Stimulated activated CD4-positive, alpha-beta T cell treated with anti-CD3 and anti-CD28 coated beads, Interleukin-1b, Interleukin-23, amount 100 ng/mL, for 4 hours (primary cell): Measurements from ENCODE around the gene CFAP43.
"Not testable (repeated sequence)": the region's sequence is repeated elsewhere in the genome, so short reads cannot be mapped to it uniquely, and the experiment has no call there.

Source experiments
- DNase-seq, 2 donors: peaks; one replicate each; pipeline ENCODE4 v3.0.0-alpha.2; 2020; ENCODE audit warnings: low read depth in 2 of 2

The CFAP43 gene

GRCh38 chr10:104256335-104256961 lies 24.3 kb upstream of the CFAP43 start:
- DNase-seq: no peak

GRCh38 chr10:104255311-104255981 lies 23.3 kb upstream of the CFAP43 start:
- DNase-seq: no peak

GRCh38 chr10:104254493-104255310 lies 22.5 kb upstream of the CFAP43 start, which contains the start of gene GSTO1:
GSTO1 (plus strand) TSS chr10:104254892; CDS start chr10:104254929, 37 bp downstream.
- peak in 1 of 2 donors; percentile 43 for DNase-seq

GRCh38 chr10:104253606-104254410 lies 21.6 kb upstream of the CFAP43 start:
- DNase-seq: no peak

- no peak for DNase-seq
These were observed 20.9 kb upstream of the CFAP43 start for GRCh38 chr10:104253106-104253505.

GRCh38 chr10:104252368-104252767 lies 20.2 kb upstream of the CFAP43 start:
- DNase-seq: no peak

- DNase-seq: no peak
These were observed 19.3 kb upstream of the CFAP43 start for GRCh38 chr10:104251443-104251842.

GRCh38 chr10:104250371-104250770 lies 18.2 kb upstream of the CFAP43 start:
- no peak for DNase-seq

GRCh38 chr10:104248931-104249330 lies 16.8 kb upstream of the CFAP43 start:
- not testable (repeated sequence) for DNase-seq

GRCh38 chr10:104247513-104248146 lies 15.5 kb upstream of the CFAP43 start:
- DNase-seq: no peak

GRCh38 chr10:104246976-104247375 lies 14.8 kb upstream of the CFAP43 start:
- no peak for DNase-seq

GRCh38 chr10:104245066-104245632 lies 13.0 kb upstream of the CFAP43 start:
- DNase-seq: no peak

GRCh38 chr10:104243512-104243911 lies 11.3 kb upstream of the CFAP43 start:
- no peak for DNase-seq

- not testable (repeated sequence) for DNase-seq
These were observed 10.8 kb upstream of the CFAP43 start for GRCh38 chr10:104243009-104243408.

GRCh38 chr10:104242545-104242944 lies 10.4 kb upstream of the CFAP43 start:
- no peak for DNase-seq

- DNase-seq: no peak
These were observed 7.9 kb upstream of the CFAP43 start for GRCh38 chr10:104240078-104240477.

- DNase-seq: no peak
These were observed 3.6 kb upstream of the CFAP43 start for GRCh38 chr10:104235801-104236200.

- DNase-seq: no peak
These were observed 2.8 kb upstream of the CFAP43 start for GRCh38 chr10:104234934-104235333.

GRCh38 chr10:104233817-104234216 lies 1.7 kb upstream of the CFAP43 start:
- DNase-seq: no peak

GRCh38 chr10:104232613-104233102 lies 494 bp upstream of the CFAP43 start:
- no peak for DNase-seq

- DNase-seq: no peak
These were observed 1.7 kb downstream of the CFAP43 start for GRCh38 chr10:104230490-104230889.
